ENCODE measurements around the gene EIF2AK2.

EIF2AK2 gene

GRCh38 chr2:37104178-37104577, 52.6 kb downstream of the EIF2AK2 start:
- DNase-seq (ENCODE audit: low read depth in 1 of 2, low spot score in 1 of 2), result no peak

DNA sequence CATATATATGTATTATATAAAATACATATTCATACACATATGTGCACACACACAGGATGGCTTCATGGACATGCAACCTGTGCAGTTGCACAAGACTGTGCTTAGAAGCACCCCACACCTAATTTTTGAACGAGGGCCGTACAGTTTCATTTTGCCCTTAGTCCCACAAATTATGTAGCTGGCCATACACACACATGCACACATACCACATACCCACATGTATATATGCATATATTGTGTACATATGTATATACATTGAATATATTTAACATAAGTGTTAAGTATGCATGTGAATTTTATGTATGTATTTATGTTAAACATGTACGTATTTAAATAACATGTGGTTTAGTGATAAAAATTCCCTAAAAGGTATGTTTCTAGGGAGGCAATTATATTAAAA, 54.2 kb downstream of the EIF2AK2 start:
- no peak for DNase-seq (ENCODE audit: low read depth in 1 of 2, low spot score in 1 of 2)

GRCh38 chr2:37100054-37100453, 56.7 kb downstream of the EIF2AK2 start:
- DNase-seq (ENCODE audit: low read depth in 1 of 2, low spot score in 1 of 2), result no peak

- DNase-seq (ENCODE audit: low read depth in 1 of 2, low spot score in 1 of 2), result no peak
Measured at GRCh38 chr2:37098416-37099118, 58.2 kb downstream of the EIF2AK2 start.

- DNase-seq (ENCODE audit: low read depth in 1 of 2, low spot score in 1 of 2), result no peak
Measured at GRCh38 chr2:37096568-37096967, 60.2 kb downstream of the EIF2AK2 start.

- DNase-seq (ENCODE audit: low read depth in 1 of 2, low spot score in 1 of 2), result no peak
Measured at GRCh38 chr2:37091873-37092272, 64.9 kb downstream of the EIF2AK2 start.

- no peak for DNase-seq (ENCODE audit: low read depth in 1 of 2, low spot score in 1 of 2)
Measured at GRCh38 chr2:37090019-37090477, 66.7 kb downstream of the EIF2AK2 start.

- DNase-seq (ENCODE audit: low read depth in 1 of 2, low spot score in 1 of 2), result no peak
Measured at GRCh38 chr2:37085731-37086147, 71.0 kb downstream of the EIF2AK2 start.

GRCh38 chr2:37084797-37085196, 72.0 kb downstream of the EIF2AK2 start:
- no peak for DNase-seq (ENCODE audit: low read depth in 1 of 2, low spot score in 1 of 2)

GRCh38 chr2:37083873-37084794, 72.6 kb downstream of the EIF2AK2 start, which contains the start of the genes GPATCH11 and HEATR5B:
Gene GPATCH11 (plus strand): TSS chr2:37084518. CDS start chr2:37088382, 3,864 bp downstream.
Gene HEATR5B (minus strand): TSS chr2:37084372. CDS start chr2:37083414, 958 bp downstream.
- peak; percentile 83 to 91 for DNase-seq (ENCODE audit: low read depth in 1 of 2, low spot score in 1 of 2)

DNA sequence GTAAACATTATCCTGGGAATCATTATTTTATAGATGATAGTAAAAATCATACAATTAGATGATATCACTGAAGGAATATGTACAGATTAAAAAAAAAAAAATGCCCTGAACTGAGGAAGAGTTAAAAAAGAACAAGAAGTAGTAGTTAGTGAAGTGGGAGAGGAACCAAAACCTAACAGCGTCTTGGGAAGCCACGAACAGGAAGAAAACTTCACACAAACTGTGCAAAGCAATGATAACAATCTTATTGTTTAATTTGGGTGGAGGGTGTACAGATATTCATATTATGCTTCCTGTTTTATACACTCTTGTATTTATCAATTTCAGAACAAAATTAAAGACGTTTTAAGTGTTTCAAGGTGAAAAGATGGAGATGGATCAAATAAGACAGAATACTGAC, 76.1 kb downstream of the EIF2AK2 start:
- DNase-seq (ENCODE audit: low read depth in 1 of 2, low spot score in 1 of 2), result no peak

- DNase-seq (ENCODE audit: low read depth in 1 of 2, low spot score in 1 of 2), result no peak
Measured at GRCh38 chr2:37080266-37080665, 76.5 kb downstream of the EIF2AK2 start.

DNA sequence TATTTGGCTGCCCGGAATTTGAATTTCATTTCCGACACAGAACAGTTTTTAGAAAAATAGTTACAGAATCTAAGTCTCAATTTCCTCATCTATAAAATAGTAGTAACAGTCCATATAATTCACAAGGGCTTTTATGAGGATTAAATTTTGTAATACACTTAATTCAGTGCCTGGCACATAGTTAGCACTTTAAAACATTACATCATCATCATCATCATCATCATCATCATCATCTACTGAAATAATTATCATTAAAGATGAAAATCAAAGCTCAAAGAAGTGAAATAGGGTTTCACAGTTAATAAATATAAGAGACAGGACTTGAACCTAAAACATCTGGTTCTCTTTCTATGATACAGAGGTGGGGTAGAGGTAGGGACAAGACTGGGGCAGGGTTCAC, 85.8 kb downstream of the EIF2AK2 start:
- no peak for DNase-seq (ENCODE audit: low read depth in 1 of 2, low spot score in 1 of 2)

DNA sequence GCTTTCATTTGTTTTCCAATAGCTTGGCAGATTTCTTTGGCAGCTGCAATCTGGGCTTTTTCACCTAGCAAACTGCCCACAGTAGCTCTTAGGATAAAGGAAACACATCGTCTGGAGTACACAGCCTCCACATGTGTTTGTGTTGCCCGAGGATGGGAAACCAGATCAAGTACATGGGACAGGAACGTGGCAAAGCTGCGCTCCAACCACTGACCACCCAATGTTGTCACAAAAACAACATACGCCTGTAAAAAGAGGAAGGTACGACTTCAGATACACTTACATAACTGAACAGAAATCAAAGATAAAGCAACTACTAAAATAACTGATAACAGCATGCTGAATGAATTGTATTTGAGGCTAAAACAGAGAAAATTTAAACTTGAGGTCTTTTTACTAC, 88.1 kb downstream of the EIF2AK2 start:
- no peak for DNase-seq (ENCODE audit: low read depth in 1 of 2, low spot score in 1 of 2)

- DNase-seq (ENCODE audit: low read depth in 1 of 2, low spot score in 1 of 2), result no peak
Measured at GRCh38 chr2:37061776-37062175, 95.0 kb downstream of the EIF2AK2 start.

GRCh38 chr2:37061013-37061711, 95.6 kb downstream of the EIF2AK2 start:
- no peak for DNase-seq (ENCODE audit: low read depth in 1 of 2, low spot score in 1 of 2)

- no peak for DNase-seq (ENCODE audit: low read depth in 1 of 2, low spot score in 1 of 2)
Measured at GRCh38 chr2:37060446-37060845, 96.3 kb downstream of the EIF2AK2 start.

DNA sequence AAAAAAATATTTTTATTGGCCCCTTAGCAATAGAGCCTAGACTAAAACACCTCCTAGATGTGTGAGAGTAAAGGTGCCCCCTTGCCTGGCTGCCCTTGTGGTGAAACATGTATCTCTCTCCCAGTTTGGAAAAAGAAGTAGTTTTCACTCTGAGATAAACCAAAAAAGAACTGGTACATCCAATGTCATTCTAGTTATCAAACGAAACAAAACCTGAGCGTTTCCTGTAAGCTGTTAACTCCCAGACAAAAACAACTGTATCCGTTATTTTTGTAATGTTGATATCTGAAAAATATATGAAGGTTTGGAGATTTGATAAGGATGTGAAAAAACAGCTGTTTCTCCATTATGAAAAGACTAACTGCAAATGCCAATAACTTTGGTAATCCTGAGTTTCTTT, 96.9 kb downstream of the EIF2AK2 start:
- no peak for DNase-seq (ENCODE audit: low read depth in 1 of 2, low spot score in 1 of 2)

GRCh38 chr2:37052600-37053332, 104.0 kb downstream of the EIF2AK2 start:
- DNase-seq (ENCODE audit: low read depth in 1 of 2, low spot score in 1 of 2), result no peak

All from activated CD4-positive, alpha-beta T cell treated with anti-CD3 and anti-CD28 coated beads, Interleukin-2, amount 50 U/mL, for 24 hours (primary cell).